K562 (cell line): ENCODE data around the gene GALNT15. TPM values are rescaled to one million over a fixed set of nuclear protein-coding genes. Genes with fewer than 3 reads are reported as not detected.

Source experiments
- DMBX1 ChIP-seq: fragments of 250-450 bp; sonication (Bioruptor Pico); IDR thresholded peaks from 2 replicates; pipeline ENCODE4 v1.8.0; 2022; ENCODE audit warnings: inconsistent platforms, mild to moderate bottlenecking, moderate library complexity, borderline replicate concordance
- FOSL1 ChIP-seq: fragments of 200-800 bp; sonication (Bioruptor generic); conservative IDR thresholded peaks from 2 replicates; pipeline ENCODE4 v1.6.1; 2016; ENCODE audit warnings: missing genetic modification characterization, missing compliant biosample characterization
- HDAC3 ChIP-seq: fragments of 450-650 bp; IDR thresholded peaks from 2 replicates; pipeline ENCODE4 v1.6.1; 2018; ENCODE audit warnings: borderline replicate concordance, mild to moderate bottlenecking, moderate library complexity; ENCODE audit not compliant: partially characterized antibody
- ILF3 ChIP-seq: fragments of 450-650 bp; IDR thresholded peaks from 2 replicates; pipeline ENCODE4 v1.6.1; 2018; ENCODE audit warnings: antibody characterized with exemption, mild to moderate bottlenecking, moderate library complexity, borderline replicate concordance
- NRF1 ChIP-seq, 2 experiments: fragments of 450-650 bp; IDR thresholded peaks in 1 of 2; conservative IDR thresholded peaks in 1 of 2; 2 replicates each; pipeline ENCODE4 v1.6.1; 2014; ENCODE audit warnings: mild to moderate bottlenecking in 2 of 2
- SMAD3 ChIP-seq: fragments of 450-650 bp; formaldehyde crosslinking; conservative IDR thresholded peaks from 2 replicates; pipeline ENCODE4 v1.4.0; 2020; ENCODE audit warnings: mild to moderate bottlenecking
- TEAD1 ChIP-seq, 2 experiments: fragments of 450-650 bp in 1 of 2; sonication (generic) in 1 of 2; formaldehyde crosslinking; IDR thresholded peaks; 2 replicates each; pipeline versions ENCODE4 v1.4.0 to v1.8.0; 2020 to 2022; ENCODE audit warnings: mild to moderate bottlenecking in 2 of 2, missing genetic modification reagents in 1 of 2
- polyA plus RNA-seq, 8 experiments: library from polyadenylated mRNA; depleted of rRNA in 4 of 8; stranded (reverse) in 5 of 8; unstranded in 3 of 8; fragments of >200 nt; fragmentation: Nextera tagmentation in 2 of 8; fragmentation: Illumina TruSeq in 1 of 8; extraction: Ambion mirVana in 2 of 8; extraction: Trizol in 1 of 8; gene quantifications; 2 replicates each; pipeline versions ENCODE4 v1.2.1 to v1.2.3, GENCODE V29; 2011 to 2014; ENCODE audit warnings: inconsistent platforms in 1 of 8, missing spikeins in 1 of 8
- total RNA-seq, 7 experiments: library from RNA; depleted of rRNA in 6 of 7; stranded (reverse); fragments of >200 nt in 6 of 7; fragmentation: Illumina TruSeq in 2 of 7; extraction: Trizol in 2 of 7; gene quantifications; 2 replicates each; pipeline versions ENCODE4 v1.2.1 to v1.2.3, GENCODE V29; 2011 to 2021; ENCODE audit warnings: low replicate concordance in 1 of 7
- TF ChIP-seq, protein P1 (sequence below): IDR thresholded peaks from 3 replicates; pipeline ENCODE4 v1.6.1; 2011; ENCODE audit warnings: borderline replicate concordance, mild to moderate bottlenecking, moderate library complexity; ENCODE audit not compliant: insufficient read length; ENCODE audit errors: extremely low read depth
- TF ChIP-seq, protein P2 (sequence below): fragments of 450-650 bp; IDR thresholded peaks from 2 replicates; pipeline ENCODE4 v1.6.1; 2017; ENCODE audit warnings: antibody characterized with exemption
- TF ChIP-seq, protein P3 (sequence below): sonication (generic); formaldehyde crosslinking; IDR thresholded peaks from 2 replicates; pipeline ENCODE4 v1.5.0; 2020; ENCODE audit warnings: missing genetic modification reagents
- TF ChIP-seq, protein P4 (sequence below), 2 experiments: fragments of 450-650 bp in 1 of 2; IDR thresholded peaks; 2 replicates each; pipeline ENCODE4 v1.6.1; 2011 to 2017; ENCODE audit warnings: low read depth in 2 of 2, antibody characterized with exemption in 1 of 2, borderline replicate concordance in 1 of 2, low read length in 1 of 2, mild to moderate bottlenecking in 1 of 2, mixed read lengths in 1 of 2; ENCODE audit not compliant: control insufficient read depth in 1 of 2
- TF ChIP-seq, protein P5 (sequence below): sonication (generic); formaldehyde crosslinking; IDR thresholded peaks from 2 replicates; pipeline ENCODE4 v1.8.0; 2022; ENCODE audit warnings: missing genetic modification reagents, mild to moderate bottlenecking, borderline replicate concordance

GALNT15 gene
- total and polyA plus RNA-seq, 9 of the 15 experiments (the other 6 are each of a cell fraction or from before 2014, with no cell fraction given), result not detected

DNA sequence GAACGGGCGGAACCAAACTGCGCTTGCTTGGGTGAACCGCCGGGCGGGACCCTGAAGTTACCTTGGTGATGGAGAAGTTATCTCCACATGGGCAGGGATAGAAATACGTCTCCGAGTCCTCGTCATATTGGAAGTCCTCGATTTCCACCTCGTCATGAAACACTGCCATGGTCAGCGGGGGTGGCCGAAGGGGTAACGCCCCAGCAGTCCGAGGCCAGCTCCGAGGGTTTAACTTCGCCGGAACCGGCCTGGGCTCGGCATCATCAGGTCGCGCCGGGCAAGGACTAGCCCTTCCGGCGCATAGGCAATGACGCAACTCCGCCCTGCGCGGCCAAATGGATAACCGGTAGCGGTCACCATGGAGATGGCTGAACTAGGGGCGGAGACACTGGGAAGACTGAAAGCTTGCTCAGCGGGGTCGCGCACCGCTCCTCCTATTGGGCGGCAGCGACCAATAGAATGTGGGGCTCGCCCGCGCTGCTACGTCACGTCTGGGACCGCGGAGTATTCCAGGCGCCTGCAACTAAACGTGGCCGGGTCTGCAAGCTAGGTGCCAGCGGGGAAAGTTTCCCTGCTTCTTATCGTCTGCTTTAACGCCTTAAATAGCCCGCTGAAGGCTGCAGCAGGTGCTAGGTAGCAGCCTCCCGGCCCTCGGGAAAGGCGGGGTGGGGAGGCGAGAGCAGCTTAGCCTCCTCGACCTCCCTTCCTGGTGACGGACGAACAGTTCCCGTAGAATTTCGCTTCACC lies 90.4 kb downstream of the GALNT15 start, which contains the start of the genes DPH3 and OXNAD1 (continued):
- TF ChIP-seq, protein P1, sequence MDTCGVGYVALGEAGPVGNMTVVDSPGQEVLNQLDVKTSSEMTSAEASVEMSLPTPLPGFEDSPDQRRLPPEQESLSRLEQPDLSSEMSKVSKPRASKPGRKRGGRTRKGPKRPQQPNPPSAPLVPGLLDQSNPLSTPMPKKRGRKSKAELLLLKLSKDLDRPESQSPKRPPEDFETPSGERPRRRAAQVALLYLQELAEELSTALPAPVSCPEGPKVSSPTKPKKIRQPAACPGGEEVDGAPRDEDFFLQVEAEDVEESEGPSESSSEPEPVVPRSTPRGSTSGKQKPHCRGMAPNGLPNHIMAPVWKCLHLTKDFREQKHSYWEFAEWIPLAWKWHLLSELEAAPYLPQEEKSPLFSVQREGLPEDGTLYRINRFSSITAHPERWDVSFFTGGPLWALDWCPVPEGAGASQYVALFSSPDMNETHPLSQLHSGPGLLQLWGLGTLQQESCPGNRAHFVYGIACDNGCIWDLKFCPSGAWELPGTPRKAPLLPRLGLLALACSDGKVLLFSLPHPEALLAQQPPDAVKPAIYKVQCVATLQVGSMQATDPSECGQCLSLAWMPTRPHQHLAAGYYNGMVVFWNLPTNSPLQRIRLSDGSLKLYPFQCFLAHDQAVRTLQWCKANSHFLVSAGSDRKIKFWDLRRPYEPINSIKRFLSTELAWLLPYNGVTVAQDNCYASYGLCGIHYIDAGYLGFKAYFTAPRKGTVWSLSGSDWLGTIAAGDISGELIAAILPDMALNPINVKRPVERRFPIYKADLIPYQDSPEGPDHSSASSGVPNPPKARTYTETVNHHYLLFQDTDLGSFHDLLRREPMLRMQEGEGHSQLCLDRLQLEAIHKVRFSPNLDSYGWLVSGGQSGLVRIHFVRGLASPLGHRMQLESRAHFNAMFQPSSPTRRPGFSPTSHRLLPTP, result no peak
- TF ChIP-seq, protein P2, sequence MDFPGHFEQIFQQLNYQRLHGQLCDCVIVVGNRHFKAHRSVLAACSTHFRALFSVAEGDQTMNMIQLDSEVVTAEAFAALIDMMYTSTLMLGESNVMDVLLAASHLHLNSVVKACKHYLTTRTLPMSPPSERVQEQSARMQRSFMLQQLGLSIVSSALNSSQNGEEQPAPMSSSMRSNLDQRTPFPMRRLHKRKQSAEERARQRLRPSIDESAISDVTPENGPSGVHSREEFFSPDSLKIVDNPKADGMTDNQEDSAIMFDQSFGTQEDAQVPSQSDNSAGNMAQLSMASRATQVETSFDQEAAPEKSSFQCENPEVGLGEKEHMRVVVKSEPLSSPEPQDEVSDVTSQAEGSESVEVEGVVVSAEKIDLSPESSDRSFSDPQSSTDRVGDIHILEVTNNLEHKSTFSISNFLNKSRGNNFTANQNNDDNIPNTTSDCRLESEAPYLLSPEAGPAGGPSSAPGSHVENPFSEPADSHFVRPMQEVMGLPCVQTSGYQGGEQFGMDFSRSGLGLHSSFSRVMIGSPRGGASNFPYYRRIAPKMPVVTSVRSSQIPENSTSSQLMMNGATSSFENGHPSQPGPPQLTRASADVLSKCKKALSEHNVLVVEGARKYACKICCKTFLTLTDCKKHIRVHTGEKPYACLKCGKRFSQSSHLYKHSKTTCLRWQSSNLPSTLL, result no peak
- TF ChIP-seq SMAD3 (CRISPR knock-in tag) (no peak), ILF3 (no peak), NRF1 (conservative IDR thresholded peaks at IDR 0.05 in 1 of 2, IDR thresholded peaks at IDR 0.05 in 1 of 2) (peak; percentile 91 to 93), TEAD1 (CRISPR knock-in tag; IDR thresholded peaks at IDR 0.05) (peak; percentile 51 to 61; a peak in 1 of 4 replicates), DMBX1 (CRISPR knock-in tag) (peak; percentile 26; the same call in 1 of the 2 replicates), HDAC3 (no peak), FOSL1 (0 out of 2 replicates have a peak, but pooled peaks have one; percentile 1)
- TF ChIP-seq, protein P3, sequence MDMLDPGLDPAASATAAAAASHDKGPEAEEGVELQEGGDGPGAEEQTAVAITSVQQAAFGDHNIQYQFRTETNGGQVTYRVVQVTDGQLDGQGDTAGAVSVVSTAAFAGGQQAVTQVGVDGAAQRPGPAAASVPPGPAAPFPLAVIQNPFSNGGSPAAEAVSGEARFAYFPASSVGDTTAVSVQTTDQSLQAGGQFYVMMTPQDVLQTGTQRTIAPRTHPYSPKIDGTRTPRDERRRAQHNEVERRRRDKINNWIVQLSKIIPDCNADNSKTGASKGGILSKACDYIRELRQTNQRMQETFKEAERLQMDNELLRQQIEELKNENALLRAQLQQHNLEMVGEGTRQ (CRISPR knock-in tag), result no peak
- TF ChIP-seq, protein P4, sequence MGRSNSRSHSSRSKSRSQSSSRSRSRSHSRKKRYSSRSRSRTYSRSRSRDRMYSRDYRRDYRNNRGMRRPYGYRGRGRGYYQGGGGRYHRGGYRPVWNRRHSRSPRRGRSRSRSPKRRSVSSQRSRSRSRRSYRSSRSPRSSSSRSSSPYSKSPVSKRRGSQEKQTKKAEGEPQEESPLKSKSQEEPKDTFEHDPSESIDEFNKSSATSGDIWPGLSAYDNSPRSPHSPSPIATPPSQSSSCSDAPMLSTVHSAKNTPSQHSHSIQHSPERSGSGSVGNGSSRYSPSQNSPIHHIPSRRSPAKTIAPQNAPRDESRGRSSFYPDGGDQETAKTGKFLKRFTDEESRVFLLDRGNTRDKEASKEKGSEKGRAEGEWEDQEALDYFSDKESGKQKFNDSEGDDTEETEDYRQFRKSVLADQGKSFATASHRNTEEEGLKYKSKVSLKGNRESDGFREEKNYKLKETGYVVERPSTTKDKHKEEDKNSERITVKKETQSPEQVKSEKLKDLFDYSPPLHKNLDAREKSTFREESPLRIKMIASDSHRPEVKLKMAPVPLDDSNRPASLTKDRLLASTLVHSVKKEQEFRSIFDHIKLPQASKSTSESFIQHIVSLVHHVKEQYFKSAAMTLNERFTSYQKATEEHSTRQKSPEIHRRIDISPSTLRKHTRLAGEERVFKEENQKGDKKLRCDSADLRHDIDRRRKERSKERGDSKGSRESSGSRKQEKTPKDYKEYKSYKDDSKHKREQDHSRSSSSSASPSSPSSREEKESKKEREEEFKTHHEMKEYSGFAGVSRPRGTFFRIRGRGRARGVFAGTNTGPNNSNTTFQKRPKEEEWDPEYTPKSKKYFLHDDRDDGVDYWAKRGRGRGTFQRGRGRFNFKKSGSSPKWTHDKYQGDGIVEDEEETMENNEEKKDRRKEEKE (IDR thresholded peaks at IDR 0.05; ENCODE audit: borderline replicate concordance in 1 of 2, control insufficient read depth in 1 of 2, low read depth in 2 of 2, low read length in 1 of 2), result peak in 1 of 2 experiments; percentile 77; a peak in 1 of 4 replicates
- TF ChIP-seq, protein P5, sequence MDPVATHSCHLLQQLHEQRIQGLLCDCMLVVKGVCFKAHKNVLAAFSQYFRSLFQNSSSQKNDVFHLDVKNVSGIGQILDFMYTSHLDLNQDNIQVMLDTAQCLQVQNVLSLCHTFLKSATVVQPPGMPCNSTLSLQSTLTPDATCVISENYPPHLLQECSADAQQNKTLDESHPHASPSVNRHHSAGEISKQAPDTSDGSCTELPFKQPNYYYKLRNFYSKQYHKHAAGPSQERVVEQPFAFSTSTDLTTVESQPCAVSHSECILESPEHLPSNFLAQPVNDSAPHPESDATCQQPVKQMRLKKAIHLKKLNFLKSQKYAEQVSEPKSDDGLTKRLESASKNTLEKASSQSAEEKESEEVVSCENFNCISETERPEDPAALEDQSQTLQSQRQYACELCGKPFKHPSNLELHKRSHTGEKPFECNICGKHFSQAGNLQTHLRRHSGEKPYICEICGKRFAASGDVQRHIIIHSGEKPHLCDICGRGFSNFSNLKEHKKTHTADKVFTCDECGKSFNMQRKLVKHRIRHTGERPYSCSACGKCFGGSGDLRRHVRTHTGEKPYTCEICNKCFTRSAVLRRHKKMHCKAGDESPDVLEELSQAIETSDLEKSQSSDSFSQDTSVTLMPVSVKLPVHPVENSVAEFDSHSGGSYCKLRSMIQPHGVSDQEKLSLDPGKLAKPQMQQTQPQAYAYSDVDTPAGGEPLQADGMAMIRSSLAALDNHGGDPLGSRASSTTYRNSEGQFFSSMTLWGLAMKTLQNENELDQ (CRISPR knock-in tag), result peak; percentile 14; the same call in 1 of the 2 replicates
